ENCODE results near the gene AUNIP. TPM values are rescaled to one million over a fixed set of nuclear protein-coding genes. Genes with fewer than 3 reads are reported as not detected.

The AUNIP gene
- total and polyA plus RNA-seq, 2 of the 8 experiments (the other 6 are each of a cell fraction or from before 2014, with no cell fraction given): 18.6 to 23.2 TPM

GRCh38 chr1:25875856-25876692 is 16.8 kb upstream of the AUNIP start (continued):
- TF ChIP-seq CTBP2 (IDR thresholded peaks at IDR 0.05; ENCODE audit: borderline replicate concordance, insufficient read depth, insufficient read length, low read length): no peak
- no peak for TF ChIP-seq FOSL1 (IDR thresholded peaks at IDR 0.05; ENCODE audit: insufficient read depth, low read depth, low read length)
- TF ChIP-seq CHD7 (IDR thresholded peaks at IDR 0.05; ENCODE audit: insufficient replicate concordance, low read length): no peak

All from H1 (cell line).